K562 (cell line): ENCODE results near the gene SCAMP1.

Experiments
- CTCF ChIP-seq, 3 experiments: IDR thresholded peaks in 2 of 3; conservative IDR thresholded peaks in 1 of 3; 2 replicates each; pipeline ENCODE4 v1.5.1; 2011 to 2012; ENCODE audit warnings: low read length in 3 of 3, mild to moderate bottlenecking in 3 of 3, control low read depth in 2 of 3, improper control_type of control experiment in 1 of 3, inconsistent platforms in 1 of 3, low read depth in 1 of 3, mixed read lengths in 1 of 3, moderate library complexity in 1 of 3; ENCODE audit not compliant: insufficient read depth in 2 of 3
- GTF2F1 ChIP-seq: IDR thresholded peaks from 2 replicates; pipeline ENCODE4 v1.6.1; 2011; ENCODE audit warnings: low read depth, low read length, improper control_type of control experiment
- POLR2AphosphoS2 ChIP-seq: IDR thresholded peaks from 2 replicates; pipeline ENCODE4 v1.6.1; 2012; ENCODE audit warnings: low read length, improper control_type of control experiment
- REST ChIP-seq, 2 experiments: fragments of 450-650 bp; formaldehyde crosslinking in 1 of 2; IDR thresholded peaks; 2 replicates each; pipeline versions ENCODE4 v1.4.0 to v1.6.1; 2014 to 2020; ENCODE audit warnings: mild to moderate bottlenecking in 2 of 2, borderline replicate concordance in 1 of 2, low read depth in 1 of 2
- SIN3A ChIP-seq, 2 experiments: fragments of 150-350 bp in 1 of 2; IDR thresholded peaks; 2 replicates each; pipeline ENCODE4 v1.6.1; 2011 to 2016; ENCODE audit warnings: borderline replicate concordance in 2 of 2, low read depth in 2 of 2, low read length in 2 of 2, mild to moderate bottlenecking in 2 of 2, moderate library complexity in 2 of 2; ENCODE audit not compliant: control insufficient read depth in 1 of 2
- ZNF444 ChIP-seq: fragments of 250-450 bp; sonication (Bioruptor Pico); IDR thresholded peaks from 2 replicates; pipeline ENCODE4 v1.4.0; 2020; ENCODE audit warnings: mild to moderate bottlenecking, moderate library complexity
- ZNF561 ChIP-seq: fragments of 450-650 bp; formaldehyde crosslinking; conservative IDR thresholded peaks from 2 replicates; pipeline ENCODE4 v1.4.0; 2020; ENCODE audit warnings: mild to moderate bottlenecking, moderate library complexity
- TF ChIP-seq, protein P1 (sequence below): sonication (generic); formaldehyde crosslinking; IDR thresholded peaks from 2 replicates; pipeline ENCODE4 v1.8.0; 2023; ENCODE audit warnings: missing genetic modification reagents, mild to moderate bottlenecking, borderline replicate concordance

- TF ChIP-seq REST (IDR thresholded peaks at IDR 0.05; ENCODE audit: borderline replicate concordance) (no peak), REST (CRISPR knock-in tag; IDR thresholded peaks at IDR 0.05; ENCODE audit: low read depth) (no peak), POLR2AphosphoS2 (no peak), ZNF444 (CRISPR knock-in tag) (no peak), SIN3A (IDR thresholded peaks at IDR 0.05; ENCODE audit: borderline replicate concordance in 2 of 2, control insufficient read depth in 1 of 2, low read depth in 2 of 2, low read length in 2 of 2) (no peak), GTF2F1 (no peak), ZNF561 (CRISPR knock-in tag) (no peak), CTCF (IDR thresholded peaks at IDR 0.05 in 2 of 3, conservative IDR thresholded peaks at IDR 0.05 in 1 of 3; ENCODE audit: insufficient read depth in 2 of 3, low read depth in 1 of 3, low read length in 3 of 3) (no peak)
- TF ChIP-seq, protein P1, sequence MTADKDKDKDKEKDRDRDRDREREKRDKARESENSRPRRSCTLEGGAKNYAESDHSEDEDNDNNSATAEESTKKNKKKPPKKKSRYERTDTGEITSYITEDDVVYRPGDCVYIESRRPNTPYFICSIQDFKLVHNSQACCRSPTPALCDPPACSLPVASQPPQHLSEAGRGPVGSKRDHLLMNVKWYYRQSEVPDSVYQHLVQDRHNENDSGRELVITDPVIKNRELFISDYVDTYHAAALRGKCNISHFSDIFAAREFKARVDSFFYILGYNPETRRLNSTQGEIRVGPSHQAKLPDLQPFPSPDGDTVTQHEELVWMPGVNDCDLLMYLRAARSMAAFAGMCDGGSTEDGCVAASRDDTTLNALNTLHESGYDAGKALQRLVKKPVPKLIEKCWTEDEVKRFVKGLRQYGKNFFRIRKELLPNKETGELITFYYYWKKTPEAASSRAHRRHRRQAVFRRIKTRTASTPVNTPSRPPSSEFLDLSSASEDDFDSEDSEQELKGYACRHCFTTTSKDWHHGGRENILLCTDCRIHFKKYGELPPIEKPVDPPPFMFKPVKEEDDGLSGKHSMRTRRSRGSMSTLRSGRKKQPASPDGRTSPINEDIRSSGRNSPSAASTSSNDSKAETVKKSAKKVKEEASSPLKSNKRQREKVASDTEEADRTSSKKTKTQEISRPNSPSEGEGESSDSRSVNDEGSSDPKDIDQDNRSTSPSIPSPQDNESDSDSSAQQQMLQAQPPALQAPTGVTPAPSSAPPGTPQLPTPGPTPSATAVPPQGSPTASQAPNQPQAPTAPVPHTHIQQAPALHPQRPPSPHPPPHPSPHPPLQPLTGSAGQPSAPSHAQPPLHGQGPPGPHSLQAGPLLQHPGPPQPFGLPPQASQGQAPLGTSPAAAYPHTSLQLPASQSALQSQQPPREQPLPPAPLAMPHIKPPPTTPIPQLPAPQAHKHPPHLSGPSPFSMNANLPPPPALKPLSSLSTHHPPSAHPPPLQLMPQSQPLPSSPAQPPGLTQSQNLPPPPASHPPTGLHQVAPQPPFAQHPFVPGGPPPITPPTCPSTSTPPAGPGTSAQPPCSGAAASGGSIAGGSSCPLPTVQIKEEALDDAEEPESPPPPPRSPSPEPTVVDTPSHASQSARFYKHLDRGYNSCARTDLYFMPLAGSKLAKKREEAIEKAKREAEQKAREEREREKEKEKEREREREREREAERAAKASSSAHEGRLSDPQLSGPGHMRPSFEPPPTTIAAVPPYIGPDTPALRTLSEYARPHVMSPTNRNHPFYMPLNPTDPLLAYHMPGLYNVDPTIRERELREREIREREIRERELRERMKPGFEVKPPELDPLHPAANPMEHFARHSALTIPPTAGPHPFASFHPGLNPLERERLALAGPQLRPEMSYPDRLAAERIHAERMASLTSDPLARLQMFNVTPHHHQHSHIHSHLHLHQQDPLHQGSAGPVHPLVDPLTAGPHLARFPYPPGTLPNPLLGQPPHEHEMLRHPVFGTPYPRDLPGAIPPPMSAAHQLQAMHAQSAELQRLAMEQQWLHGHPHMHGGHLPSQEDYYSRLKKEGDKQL = no peak
Measured at GRCh38 chr5:78364005-78364404, 3.6 kb downstream of the SCAMP1 start.
